Bladder microvascular endothelial cell (primary cell): ENCODE measurements around the gene CST4. TPM values are rescaled to one million over a fixed set of nuclear protein-coding genes. Genes with fewer than 3 reads are reported as not detected.

ENCODE experiments used
- total RNA-seq: library from RNA; depleted of rRNA; stranded (reverse); fragments of >200 nt; gene quantifications from 2 replicates; pipeline ENCODE4 v1.2.3, GENCODE V29; 2014

The CST4 gene
- total RNA-seq: not detected in 2 replicates

GRCh38 chr20:23688684-23689398, at the start of gene CST4:
TSS of gene CST4 (minus strand) at chr20:23689038. CDS start at chr20:23688969, 69 bp downstream.

GRCh38 chr20:23637282-23638221, 51.3 kb downstream of the CST4 start, which contains the start of gene CST3:
TSS of gene CST3 (minus strand) at chr20:23637955. CDS start at chr20:23637862, 93 bp downstream.

Other genes starting within 250 kb of the CST4 start
- not detected in 2 replicates for gene CSTL1, start 249.4 kb downstream of the CST4 start, total RNA-seq
- not detected in 2 replicates for gene CST11, start 236.2 kb downstream of the CST4 start, total RNA-seq
- gene CST8, start 197.9 kb downstream of the CST4 start, total RNA-seq: not detected in 2 replicates
- not detected in 2 replicates for gene CST9L, start 120.6 kb downstream of the CST4 start, total RNA-seq
- not detected in 2 replicates for gene CST9, start 83.1 kb downstream of the CST4 start, total RNA-seq
- 181 and 201 TPM in 2 replicates for gene CST3, start 51.1 kb downstream of the CST4 start, total RNA-seq
- gene CST1, start 61.9 kb upstream of the CST4 start, total RNA-seq: 0.16 TPM in 1 of 2 replicates, not detected in the other
- not detected in 2 replicates for gene CST2, start 137.7 kb upstream of the CST4 start, total RNA-seq
- not detected in 2 replicates for gene CST5, start 190.7 kb upstream of the CST4 start, total RNA-seq